ENCODE results near the gene LCA5L. TPM values are rescaled to one million over a fixed set of nuclear protein-coding genes. Genes with fewer than 3 reads are reported as not detected.
A peak's percentile ranks its signal among the peaks of the same experiment; 100 is the strongest.
"Not testable (repeated sequence)": the region's sequence is repeated elsewhere in the genome, so short reads cannot be mapped to it uniquely, and the experiment has no call there.

The LCA5L gene
- total RNA-seq, 1 donor from 2014 or later: 2.6 TPM

GRCh38 chr21:39379986-39380891 lies 65.3 kb downstream of the LCA5L start:
- H3K9me3 Mint-ChIP-seq: no peaks in the 10 kb centered on the region
- H3K27ac Mint-ChIP-seq: peak overlapping the region; percentile 83
- H3K27me3 Mint-ChIP-seq: peaks cover 2% of the 10 kb centered on the region
- TF ChIP-seq CTCF (conservative IDR thresholded peaks at IDR 0.05): no peak
- peak overlapping the region; percentile 93 for H3K4me3 Mint-ChIP-seq
- peak; percentile 89 for DNase-seq (ENCODE audit: extremely low spot score, unreplicated experiment)
- H3K4me1 Mint-ChIP-seq (ENCODE audit: unreplicated experiment): peaks cover 11% of the 10 kb centered on the region
- H3K36me3 Mint-ChIP-seq: peaks cover 5% of the 10 kb centered on the region

GRCh38 chr21:39377444-39378050 lies 68.0 kb downstream of the LCA5L start:
- DNase-seq (ENCODE audit: extremely low spot score, unreplicated experiment): no peak
- peak overlapping the region; percentile 51 for H3K4me3 Mint-ChIP-seq
- no peak for TF ChIP-seq CTCF (conservative IDR thresholded peaks at IDR 0.05)
- peaks cover 5% of the 10 kb centered on the region for H3K36me3 Mint-ChIP-seq
- peaks cover 5% of the 10 kb centered on the region for H3K27me3 Mint-ChIP-seq
- H3K27ac Mint-ChIP-seq: no peak overlapping the region
- H3K9me3 Mint-ChIP-seq: no peaks in the 10 kb centered on the region
- peaks cover 11% of the 10 kb centered on the region for H3K4me1 Mint-ChIP-seq (ENCODE audit: unreplicated experiment)

GRCh38 chr21:39375446-39375845 lies 70.1 kb downstream of the LCA5L start:
- H3K36me3 Mint-ChIP-seq: no peaks in the 10 kb centered on the region
- no peaks in the 10 kb centered on the region for H3K9me3 Mint-ChIP-seq
- no peaks in the 10 kb centered on the region for H3K4me1 Mint-ChIP-seq (ENCODE audit: unreplicated experiment)
- peaks cover 10% of the 10 kb centered on the region for H3K27me3 Mint-ChIP-seq
- no peak overlapping the region for H3K27ac Mint-ChIP-seq
- no peak overlapping the region for H3K4me3 Mint-ChIP-seq
- TF ChIP-seq CTCF (conservative IDR thresholded peaks at IDR 0.05): no peak
- no peak for DNase-seq (ENCODE audit: extremely low spot score, unreplicated experiment)

- no peak for TF ChIP-seq CTCF (conservative IDR thresholded peaks at IDR 0.05)
- no peak for DNase-seq (ENCODE audit: extremely low spot score, unreplicated experiment)
- Mint-ChIP-seq H3K36me3 (no peaks in the 10 kb centered on the region), H3K4me1 (ENCODE audit: unreplicated experiment) (no peaks in the 10 kb centered on the region), H3K4me3 (no peak overlapping the region), H3K9me3 (no peaks in the 10 kb centered on the region), H3K27ac (no peak overlapping the region), H3K27me3 (peaks cover 11% of the 10 kb centered on the region)
Measured at GRCh38 chr21:39374046-39374445, 71.5 kb downstream of the LCA5L start.

- Mint-ChIP-seq H3K9me3 (no peaks in the 10 kb centered on the region), H3K4me1 (ENCODE audit: unreplicated experiment) (no peaks in the 10 kb centered on the region)
Measured at GRCh38 chr21:39373634-39374033, 71.9 kb downstream of the LCA5L start.

GRCh38 chr21:39369896-39370288 lies 75.7 kb downstream of the LCA5L start:
- H3K4me1 Mint-ChIP-seq (ENCODE audit: unreplicated experiment); H3K9me3 Mint-ChIP-seq; H3K4me3 Mint-ChIP-seq; H3K27me3 Mint-ChIP-seq; H3K36me3 Mint-ChIP-seq; DNase-seq (ENCODE audit: extremely low spot score, unreplicated experiment); H3K27ac Mint-ChIP-seq: not testable (repeated sequence)

More at GRCh38 chr21:39373634-39374033, 71.9 kb downstream of the LCA5L start:
- H3K27ac Mint-ChIP-seq: no peak overlapping the region
- TF ChIP-seq CTCF (conservative IDR thresholded peaks at IDR 0.05): peak; percentile 46
- DNase-seq (ENCODE audit: extremely low spot score, unreplicated experiment): no peak
- peaks cover 11% of the 10 kb centered on the region for H3K27me3 Mint-ChIP-seq
- no peaks in the 10 kb centered on the region for H3K36me3 Mint-ChIP-seq
- no peak overlapping the region for H3K4me3 Mint-ChIP-seq

Measured in type B pancreatic cell (in vitro differentiated cells).